ENCODE measurements around the gene PAIP1. TPM values are rescaled to one million over a fixed set of nuclear protein-coding genes. Genes with fewer than 3 reads are reported as not detected.
"Not testable (repeated sequence)": the region's sequence is repeated elsewhere in the genome, so short reads cannot be mapped to it uniquely, and the experiment has no call there.

Gene PAIP1
- total RNA-seq, 1 experiment from 2014 or later, result 121 TPM

- no peak for DNase-seq (ENCODE audit: low read depth)
Measured at GRCh38 chr5:43520615-43521014, 36.3 kb downstream of the PAIP1 start.

GRCh38 chr5:43515678-43516048 lies 41.2 kb downstream of the PAIP1 start:
- peak; percentile 18 for DNase-seq (ENCODE audit: low read depth)

GRCh38 chr5:43514816-43515677 lies 41.8 kb downstream of the PAIP1 start, which contains the start of gene C5orf34:
C5orf34 (minus strand) TSS chr5:43515148; CDS start chr5:43509339, 5,809 bp downstream.
- DNase-seq (ENCODE audit: low read depth), result peak; percentile 96

GRCh38 chr5:43514471-43514815 lies 42.4 kb downstream of the PAIP1 start:
- DNase-seq (ENCODE audit: low read depth), result no peak

GRCh38 chr5:43514025-43514424 lies 42.9 kb downstream of the PAIP1 start:
- no peak for DNase-seq (ENCODE audit: low read depth)

GRCh38 chr5:43511062-43511461 lies 45.8 kb downstream of the PAIP1 start:
- not testable (repeated sequence) for DNase-seq (ENCODE audit: low read depth)

GRCh38 chr5:43498581-43498980 lies 58.3 kb downstream of the PAIP1 start:
- DNase-seq (ENCODE audit: low read depth), result no peak

- DNase-seq (ENCODE audit: low read depth), result no peak
Measured at GRCh38 chr5:43497311-43498104, 59.4 kb downstream of the PAIP1 start.

- DNase-seq (ENCODE audit: low read depth), result no peak
Measured at GRCh38 chr5:43491326-43491725, 65.6 kb downstream of the PAIP1 start.

- DNase-seq (ENCODE audit: low read depth), result no peak
Measured at GRCh38 chr5:43486353-43486752, 70.5 kb downstream of the PAIP1 start.

- DNase-seq (ENCODE audit: low read depth), result no peak
Measured at GRCh38 chr5:43485406-43485805, 71.5 kb downstream of the PAIP1 start.

- DNase-seq (ENCODE audit: low read depth), result peak; percentile 86
Measured at GRCh38 chr5:43484106-43484849, 72.6 kb downstream of the PAIP1 start.

GRCh38 chr5:43483298-43484105 lies 73.4 kb downstream of the PAIP1 start, which contains the start of gene TMEM267:
TMEM267 (minus strand) TSS chr5:43483865; CDS start chr5:43453969, 29,896 bp downstream.
- peak; percentile 91 for DNase-seq (ENCODE audit: low read depth)

GRCh38 chr5:43482490-43483297 lies 74.2 kb downstream of the PAIP1 start:
- no peak for DNase-seq (ENCODE audit: low read depth)

Other genes with a start within 250 kb of the PAIP1 start
- gene HMGCS1, start 243.7 kb downstream of the PAIP1 start, total RNA-seq (2014; rRNA removed; shearing (Covaris generic)), result 71.6 and 114 TPM in 2 replicates
- 0.11 TPM in 1 of 2 replicates, not detected in the other for gene CCL28, start 144.7 kb downstream of the PAIP1 start, total RNA-seq (2014; rRNA removed; shearing (Covaris generic))
- gene TMEM267, start 73.2 kb downstream of the PAIP1 start, total RNA-seq (2014; rRNA removed; shearing (Covaris generic)), result 15.1 and 17.3 TPM in 2 replicates
- gene C5orf34, start 41.9 kb downstream of the PAIP1 start, total RNA-seq (2014; rRNA removed; shearing (Covaris generic)), result 16.2 and 20.1 TPM in 2 replicates
- gene NNT, start 46.1 kb upstream of the PAIP1 start, total RNA-seq (2014; rRNA removed; shearing (Covaris generic)), result 22.0 and 22.5 TPM in 2 replicates

Data from HT1080 (cell line).